Hematopoietic multipotent progenitor cell treated with erythropoietin and hydrocortisone succinate and interleukin-3 and kit ligand, for 6 days (in vitro differentiated cells): ENCODE results near the gene PRDM15.

Experiments used
- DNase-seq: peaks from one replicate; pipeline ENCODE4 v3.0.0-alpha.2; 2015

The PRDM15 gene, protein sequence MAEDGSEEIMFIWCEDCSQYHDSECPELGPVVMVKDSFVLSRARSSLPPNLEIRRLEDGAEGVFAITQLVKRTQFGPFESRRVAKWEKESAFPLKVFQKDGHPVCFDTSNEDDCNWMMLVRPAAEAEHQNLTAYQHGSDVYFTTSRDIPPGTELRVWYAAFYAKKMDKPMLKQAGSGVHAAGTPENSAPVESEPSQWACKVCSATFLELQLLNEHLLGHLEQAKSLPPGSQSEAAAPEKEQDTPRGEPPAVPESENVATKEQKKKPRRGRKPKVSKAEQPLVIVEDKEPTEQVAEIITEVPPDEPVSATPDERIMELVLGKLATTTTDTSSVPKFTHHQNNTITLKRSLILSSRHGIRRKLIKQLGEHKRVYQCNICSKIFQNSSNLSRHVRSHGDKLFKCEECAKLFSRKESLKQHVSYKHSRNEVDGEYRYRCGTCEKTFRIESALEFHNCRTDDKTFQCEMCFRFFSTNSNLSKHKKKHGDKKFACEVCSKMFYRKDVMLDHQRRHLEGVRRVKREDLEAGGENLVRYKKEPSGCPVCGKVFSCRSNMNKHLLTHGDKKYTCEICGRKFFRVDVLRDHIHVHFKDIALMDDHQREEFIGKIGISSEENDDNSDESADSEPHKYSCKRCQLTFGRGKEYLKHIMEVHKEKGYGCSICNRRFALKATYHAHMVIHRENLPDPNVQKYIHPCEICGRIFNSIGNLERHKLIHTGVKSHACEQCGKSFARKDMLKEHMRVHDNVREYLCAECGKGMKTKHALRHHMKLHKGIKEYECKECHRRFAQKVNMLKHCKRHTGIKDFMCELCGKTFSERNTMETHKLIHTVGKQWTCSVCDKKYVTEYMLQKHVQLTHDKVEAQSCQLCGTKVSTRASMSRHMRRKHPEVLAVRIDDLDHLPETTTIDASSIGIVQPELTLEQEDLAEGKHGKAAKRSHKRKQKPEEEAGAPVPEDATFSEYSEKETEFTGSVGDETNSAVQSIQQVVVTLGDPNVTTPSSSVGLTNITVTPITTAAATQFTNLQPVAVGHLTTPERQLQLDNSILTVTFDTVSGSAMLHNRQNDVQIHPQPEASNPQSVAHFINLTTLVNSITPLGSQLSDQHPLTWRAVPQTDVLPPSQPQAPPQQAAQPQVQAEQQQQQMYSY

GRCh38 chr21:41879190-41879998, at the start of gene PRDM15:
Gene PRDM15 (minus strand): TSS chr21:41879344. CDS start chr21:41860363, 18,981 bp downstream.
- DNase-seq: peak; percentile 88

DNA sequence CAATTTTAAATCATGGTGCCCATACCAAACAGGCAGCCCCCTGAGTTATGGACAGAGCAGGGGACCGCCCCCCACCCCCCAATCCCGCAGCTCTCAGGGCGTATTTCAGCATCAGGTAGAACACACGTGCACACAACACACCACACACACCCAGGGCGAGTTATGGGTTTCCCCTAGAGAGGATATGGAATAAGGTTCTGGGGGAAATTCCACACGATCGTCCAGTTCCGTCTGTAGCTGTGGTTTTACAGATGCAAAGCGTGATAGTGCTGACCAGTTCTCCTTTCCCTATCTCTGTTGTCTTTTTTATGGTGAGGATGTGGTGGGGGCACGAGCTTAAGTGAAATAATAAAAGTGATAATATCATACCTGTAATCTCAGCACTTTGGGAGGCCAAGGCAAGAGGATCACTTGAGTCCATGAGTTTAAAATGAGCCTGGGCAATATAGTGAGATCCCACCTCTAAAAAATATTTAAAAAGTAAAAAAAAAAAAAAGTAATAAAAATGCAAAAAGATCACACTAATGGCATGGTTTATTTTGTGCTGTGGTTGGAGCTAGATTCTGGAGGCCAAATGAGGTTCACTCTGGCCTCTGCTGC, 49.6 kb upstream of the PRDM15 start:
- peak; percentile 53 for DNase-seq

- DNase-seq: peak; percentile 46
Measured at GRCh38 chr21:41927727-41928409, 48.7 kb upstream of the PRDM15 start.

DNA sequence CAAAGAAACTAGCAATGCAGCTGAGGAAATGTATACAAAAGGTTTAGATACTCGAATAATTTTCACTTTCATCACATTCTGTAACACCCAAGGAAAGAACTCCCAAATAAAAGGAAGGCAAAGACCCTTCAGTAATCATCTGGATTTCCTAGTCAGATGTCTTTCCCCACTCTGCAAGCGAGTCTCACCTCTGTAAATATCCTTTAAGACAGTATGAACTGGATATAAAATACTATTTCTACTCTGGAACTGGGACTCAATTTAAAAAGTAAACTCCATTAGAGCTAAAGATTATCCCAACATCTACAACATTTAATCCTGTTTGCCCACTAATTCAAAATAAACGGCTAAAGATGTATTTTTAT, 47.6 kb upstream of the PRDM15 start:
- peak; percentile 29 for DNase-seq

GRCh38 chr21:41926117-41926806, 47.1 kb upstream of the PRDM15 start:
- peak; percentile 81 for DNase-seq

DNA sequence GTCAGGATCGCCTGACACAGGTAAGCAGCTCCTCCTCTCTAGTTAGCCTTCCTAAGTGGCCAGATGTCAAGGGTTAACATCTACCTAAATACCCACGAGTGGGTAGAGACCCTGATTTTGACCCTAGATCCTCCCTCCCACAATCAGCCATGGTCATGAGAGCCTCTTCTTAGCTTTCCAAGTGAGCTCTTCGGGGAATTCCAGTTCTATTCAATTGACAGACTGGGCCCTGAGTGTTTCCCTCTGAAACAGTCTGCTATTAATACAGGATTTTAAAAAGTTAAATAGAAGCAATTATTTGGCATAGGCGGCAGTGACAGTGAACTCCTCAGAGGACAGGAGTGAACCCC, 46.6 kb upstream of the PRDM15 start:
- DNase-seq: no peak

DNA sequence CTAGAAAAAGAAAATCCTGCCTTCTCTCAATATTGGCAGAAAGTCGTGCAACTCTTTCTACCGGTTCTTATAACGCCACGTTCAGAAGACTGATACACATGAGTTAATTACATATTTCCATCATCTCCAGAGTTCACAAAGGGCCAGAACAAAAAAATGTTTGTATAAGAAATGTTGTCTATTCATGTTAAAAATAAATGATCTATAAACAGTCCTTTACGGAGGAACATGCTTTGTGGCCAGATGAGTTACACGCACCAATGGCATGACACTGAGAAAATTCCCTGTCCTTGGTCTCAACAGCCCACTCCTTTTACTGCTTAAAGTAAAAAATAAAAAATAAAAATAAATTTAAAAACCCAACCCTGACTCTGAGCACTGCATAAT, 45.2 kb upstream of the PRDM15 start:
- DNase-seq: no peak

DNA sequence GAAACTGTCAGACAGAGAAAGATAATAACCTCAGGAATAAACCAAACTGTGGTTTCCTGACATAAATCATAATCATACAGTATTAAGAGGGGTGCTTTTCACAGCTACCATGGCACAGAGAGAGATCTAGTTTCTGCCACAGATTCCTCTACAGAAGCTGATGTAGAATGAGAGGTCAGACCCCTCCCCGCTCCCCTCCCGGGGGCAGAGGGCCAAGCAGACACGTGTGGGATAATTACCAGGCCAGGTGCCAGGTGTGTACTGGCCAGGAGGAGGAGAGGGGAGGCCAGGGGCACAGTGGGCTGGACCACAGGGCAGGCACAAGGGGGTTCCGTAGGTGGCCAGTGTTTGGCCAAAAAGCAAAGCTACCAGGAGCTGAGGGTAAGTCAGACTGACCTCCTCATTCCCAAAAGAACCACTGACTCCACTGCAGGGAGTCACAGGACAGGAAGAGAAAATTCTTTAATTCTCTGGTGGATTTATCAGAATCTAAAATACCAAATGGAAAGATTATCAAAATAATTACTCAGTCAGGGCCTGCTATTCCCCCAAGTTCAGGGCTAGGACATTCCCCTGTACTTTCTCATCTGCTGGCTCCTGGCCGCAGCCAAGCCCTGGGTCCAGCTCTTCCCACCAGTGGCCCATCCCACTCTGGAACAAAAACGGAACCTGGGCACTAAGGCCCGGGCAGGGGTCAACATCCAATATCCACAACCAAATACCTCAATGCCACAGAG, 44.7 kb upstream of the PRDM15 start:
- peak; percentile 32 for DNase-seq

- no peak for DNase-seq
Measured at GRCh38 chr21:41923186-41923585, 44.0 kb upstream of the PRDM15 start.

GRCh38 chr21:41921021-41921420, 41.9 kb upstream of the PRDM15 start:
- DNase-seq: peak; percentile 43

DNA sequence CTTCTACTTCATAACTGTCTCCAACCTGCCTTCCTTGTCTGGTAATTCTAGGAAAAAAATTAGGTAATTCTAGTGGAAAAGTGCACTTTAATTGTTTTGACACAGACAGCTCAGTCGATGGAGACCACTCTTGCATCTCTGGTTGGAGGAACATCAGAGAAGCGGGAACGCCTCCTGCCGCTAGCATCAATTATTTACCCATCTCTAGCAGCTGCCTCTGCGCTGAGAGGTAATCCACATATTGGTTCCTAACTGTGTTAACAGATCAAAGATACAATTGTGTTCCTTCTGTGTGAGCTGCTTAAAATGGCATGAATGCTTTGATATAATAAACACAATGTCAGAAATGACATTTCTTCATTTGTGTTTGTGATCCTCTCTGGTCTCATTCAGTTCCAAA, 41.3 kb upstream of the PRDM15 start:
- DNase-seq: no peak

- no peak for DNase-seq
Measured at GRCh38 chr21:41919666-41920398, 40.7 kb upstream of the PRDM15 start.

DNA sequence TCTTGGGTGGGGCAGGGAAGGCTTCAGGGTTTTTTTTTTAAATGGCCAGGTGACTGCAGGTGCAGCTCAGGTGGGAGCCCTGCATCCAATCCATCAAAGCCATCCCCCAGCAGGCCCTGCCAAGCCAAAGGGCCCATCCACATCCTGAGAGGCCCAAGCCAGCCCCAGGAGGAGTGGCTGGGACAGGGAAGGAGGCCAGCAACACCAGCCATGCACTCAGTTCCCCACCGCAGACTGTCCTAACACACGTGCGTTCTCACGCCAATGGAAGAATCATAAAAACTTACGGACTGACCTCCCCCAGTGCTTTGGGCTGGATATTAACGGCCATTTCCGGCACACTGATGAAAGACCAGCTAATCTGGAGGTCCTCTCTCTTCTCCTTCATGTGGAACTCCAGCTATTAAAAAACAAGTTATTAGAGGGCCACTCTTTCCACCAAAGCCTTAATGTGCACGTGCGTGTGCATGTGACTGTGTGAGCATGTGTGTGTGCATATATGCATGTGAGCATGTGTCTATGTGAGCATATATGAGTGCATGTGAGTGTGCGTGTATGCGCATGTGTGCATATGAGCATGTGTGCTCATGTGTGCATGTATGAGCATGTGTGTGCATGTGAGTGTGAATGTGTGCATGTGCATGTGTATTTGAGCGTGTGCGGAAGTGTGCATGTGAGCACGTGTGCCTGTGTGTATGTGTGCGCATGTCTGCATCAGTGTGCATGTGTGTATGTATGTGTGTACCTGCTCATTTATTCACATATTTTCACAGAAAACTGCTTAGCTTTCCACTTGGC, 39.6 kb upstream of the PRDM15 start:
- DNase-seq: no peak

DNA sequence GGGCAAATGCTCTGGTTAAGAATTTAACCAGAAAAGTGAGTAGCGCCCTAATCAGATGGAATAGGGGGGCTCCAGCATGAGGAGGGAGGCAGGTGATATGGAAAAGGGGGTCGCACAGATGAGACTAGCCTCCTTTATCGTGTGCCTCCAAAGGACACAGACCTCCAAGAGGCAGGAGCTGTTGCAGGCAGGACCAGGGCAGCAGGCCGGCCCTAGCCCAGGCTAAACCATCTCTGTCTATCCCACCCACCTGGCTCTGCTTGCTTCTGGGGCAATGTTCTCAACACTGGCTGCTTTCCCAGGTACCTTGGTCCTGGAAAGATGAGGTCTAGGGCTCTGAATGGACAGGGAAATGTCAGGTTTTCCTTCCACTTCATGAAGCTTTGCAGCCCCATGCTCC, 38.4 kb upstream of the PRDM15 start:
- no peak for DNase-seq

GRCh38 chr21:41916888-41917433, 37.8 kb upstream of the PRDM15 start:
- no peak for DNase-seq

- no peak for DNase-seq
Measured at GRCh38 chr21:41914965-41915364, 35.8 kb upstream of the PRDM15 start.

DNA sequence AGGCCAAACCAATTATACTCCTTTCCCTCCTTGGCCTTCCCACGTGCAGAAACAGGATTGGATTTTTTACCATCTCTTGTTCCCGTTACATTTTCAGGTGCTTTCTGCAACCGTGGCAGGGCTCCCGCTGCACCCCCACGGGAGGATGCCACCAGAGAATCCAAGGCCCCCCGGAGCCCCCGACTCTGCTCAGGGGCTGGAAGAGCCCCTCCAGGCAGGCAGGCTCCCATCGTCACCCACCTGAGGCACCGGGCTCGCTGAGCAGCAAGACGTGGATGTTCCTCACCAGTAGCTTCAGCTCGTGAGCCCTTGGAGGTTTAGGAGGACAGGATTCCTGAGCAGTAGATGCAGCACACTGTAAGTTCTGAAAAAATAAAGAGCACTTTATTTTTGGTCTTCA, 35.2 kb upstream of the PRDM15 start:
- DNase-seq: no peak

- no peak for DNase-seq
Measured at GRCh38 chr21:41913230-41913629, 34.1 kb upstream of the PRDM15 start.
